Hematopoietic multipotent progenitor cell treated with erythropoietin and hydrocortisone succinate and interleukin-3 and kit ligand, for 15 days (in vitro differentiated cells): ENCODE measurements around the gene ACRBP.
A peak's percentile ranks its signal among the peaks of the same experiment; 100 is the strongest.

Experiments
- DNase-seq: peaks from one replicate; pipeline ENCODE4 v3.0.0-alpha.2; 2015; ENCODE audit warnings: low spot score

The ACRBP gene

DNA sequence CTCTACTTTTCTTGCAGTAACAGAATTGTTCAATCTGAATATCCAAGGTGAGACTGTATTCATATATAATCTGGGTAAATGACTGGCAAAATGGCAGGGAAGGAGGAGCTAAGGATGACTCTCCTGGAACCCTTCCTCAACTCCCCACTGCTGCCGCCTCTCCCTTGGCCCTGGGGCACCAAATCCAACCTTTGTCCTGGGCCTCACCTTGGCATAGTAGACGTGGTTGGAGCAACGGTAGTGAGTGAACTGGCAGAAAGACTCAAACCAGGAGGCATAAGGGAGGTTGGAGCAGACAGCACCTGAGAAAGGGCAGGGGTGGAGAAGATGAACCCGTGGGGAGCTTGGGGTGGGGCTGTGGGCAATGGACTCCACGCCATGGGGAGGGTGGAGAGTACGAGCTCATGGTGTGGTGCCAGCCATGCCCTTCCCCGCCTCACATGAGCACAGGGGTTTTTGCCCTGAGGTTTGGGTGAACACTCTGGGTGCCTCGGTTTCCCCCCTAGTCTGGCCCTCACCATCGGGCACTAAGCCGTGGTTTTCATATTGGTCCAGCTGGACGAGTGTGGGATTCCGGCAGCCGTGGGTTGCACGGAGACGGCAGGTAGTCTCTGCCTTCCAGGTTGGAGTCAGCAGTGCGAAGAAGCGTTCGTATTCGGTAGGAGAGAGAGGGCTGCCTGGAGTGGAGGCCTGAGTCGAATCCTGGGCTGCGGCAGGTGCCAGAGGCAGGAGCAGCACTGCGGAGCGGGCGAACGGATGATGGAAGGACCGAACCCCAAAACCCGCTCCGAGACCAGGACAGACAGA is 753 bp downstream of the ACRBP start:
- DNase-seq: no peak

- DNase-seq: no peak
These were observed 2.3 kb downstream of the ACRBP start for GRCh38 chr12:6644903-6645302.

DNA sequence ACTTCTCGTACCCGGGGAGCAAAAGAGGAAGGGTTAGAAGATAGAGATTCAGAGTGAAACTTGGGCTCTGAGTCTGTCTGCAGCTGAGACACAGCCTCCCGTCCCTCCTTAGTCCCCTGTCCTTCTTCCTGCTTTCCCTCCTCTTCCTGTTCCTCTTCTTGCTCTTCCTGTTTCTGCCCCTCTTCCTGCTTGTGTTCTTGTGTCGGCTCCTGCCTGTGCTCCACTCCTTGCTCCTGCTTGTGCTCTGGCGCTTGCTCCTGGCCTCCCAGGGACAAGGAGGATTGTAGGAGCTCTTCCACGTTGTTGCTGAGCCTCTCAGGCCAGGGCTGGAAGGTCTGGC is 3.0 kb downstream of the ACRBP start:
- DNase-seq: no peak

- no peak for DNase-seq
These were observed 3.5 kb downstream of the ACRBP start for GRCh38 chr12:6643569-6644256.

DNA sequence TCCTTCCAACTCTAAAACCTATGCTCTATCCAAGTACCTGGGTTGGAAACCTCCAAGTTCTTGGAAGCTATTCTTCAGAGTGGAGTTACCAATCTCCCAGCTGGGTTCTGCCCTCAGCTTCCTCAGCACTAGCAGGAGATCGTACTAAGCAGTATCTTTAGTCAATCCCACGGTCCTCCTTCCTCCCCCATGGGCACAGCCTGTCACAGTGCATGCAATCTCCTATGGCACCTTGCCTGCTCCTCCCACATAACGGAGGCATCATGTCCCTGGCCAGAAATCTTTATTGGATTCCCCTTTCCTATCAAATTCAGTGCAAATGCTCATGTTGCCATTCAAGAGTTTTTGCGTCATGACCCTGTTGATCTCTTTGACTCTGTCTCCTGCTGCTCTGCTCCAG is 6.1 kb downstream of the ACRBP start:
- DNase-seq: no peak

GRCh38 chr12:6640497-6640896 is 6.7 kb downstream of the ACRBP start:
- DNase-seq: no peak

- no peak for DNase-seq
These were observed 8.0 kb downstream of the ACRBP start for GRCh38 chr12:6639151-6639801.

DNA sequence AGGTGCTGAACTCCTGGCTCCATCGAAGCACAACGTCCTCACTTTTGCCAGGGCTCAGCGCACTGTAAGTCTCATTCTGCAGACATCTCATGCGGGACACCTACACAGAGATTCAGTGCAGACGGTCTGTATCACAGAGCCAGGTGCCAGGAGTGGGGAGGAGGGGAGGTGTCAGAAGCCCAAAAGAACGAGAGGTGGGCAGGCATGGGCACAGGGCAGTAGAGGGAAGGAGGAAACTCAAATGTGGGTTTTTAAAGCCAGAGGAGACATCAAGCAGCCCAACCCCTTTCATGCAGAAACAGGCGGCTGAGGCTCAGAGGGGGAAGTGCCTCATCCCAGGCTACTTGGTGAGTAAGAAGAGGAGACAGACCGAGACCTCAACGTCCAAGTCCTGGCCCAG is 8.9 kb downstream of the ACRBP start:
- no peak for DNase-seq

DNA sequence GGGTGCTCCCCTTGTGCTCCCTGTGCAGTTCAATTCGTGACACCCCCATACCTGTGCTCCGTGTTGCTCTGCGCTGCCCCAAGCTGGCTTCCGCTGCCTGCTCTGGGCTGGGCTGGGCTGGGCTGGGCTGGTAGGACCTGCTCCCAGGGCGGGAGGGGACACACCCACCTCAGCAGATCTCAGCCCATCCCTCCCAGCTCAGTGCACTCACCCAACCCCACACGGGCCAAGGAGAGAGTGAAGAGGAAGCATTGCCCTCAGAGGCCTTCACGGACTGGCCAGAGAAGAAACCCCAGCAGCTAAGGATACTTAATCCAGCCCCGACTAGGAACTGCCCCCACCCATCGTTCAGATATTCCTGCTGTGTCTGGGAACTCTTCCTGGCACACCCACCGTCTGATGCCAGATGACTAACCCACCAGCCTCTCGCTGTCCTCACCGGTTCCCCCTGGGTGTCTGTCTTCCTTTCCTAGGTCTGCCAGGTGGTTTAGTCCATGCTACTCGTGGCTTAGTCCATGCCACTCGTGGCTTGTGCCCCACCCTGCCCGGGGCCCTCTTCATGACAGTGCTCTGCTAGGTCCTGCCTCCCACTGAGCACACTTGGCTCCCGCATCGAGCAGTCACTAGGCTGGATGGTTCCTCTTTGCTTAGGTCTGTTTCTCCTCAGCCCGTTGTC is 11.2 kb downstream of the ACRBP start, which contains the start of gene LPAR5:
LPAR5 (minus strand) TSS at position 104 of the 676 bp plus-strand sequence. CDS start 14,711 bp downstream, outside the sequence.
- peak; percentile 75 for DNase-seq

DNA sequence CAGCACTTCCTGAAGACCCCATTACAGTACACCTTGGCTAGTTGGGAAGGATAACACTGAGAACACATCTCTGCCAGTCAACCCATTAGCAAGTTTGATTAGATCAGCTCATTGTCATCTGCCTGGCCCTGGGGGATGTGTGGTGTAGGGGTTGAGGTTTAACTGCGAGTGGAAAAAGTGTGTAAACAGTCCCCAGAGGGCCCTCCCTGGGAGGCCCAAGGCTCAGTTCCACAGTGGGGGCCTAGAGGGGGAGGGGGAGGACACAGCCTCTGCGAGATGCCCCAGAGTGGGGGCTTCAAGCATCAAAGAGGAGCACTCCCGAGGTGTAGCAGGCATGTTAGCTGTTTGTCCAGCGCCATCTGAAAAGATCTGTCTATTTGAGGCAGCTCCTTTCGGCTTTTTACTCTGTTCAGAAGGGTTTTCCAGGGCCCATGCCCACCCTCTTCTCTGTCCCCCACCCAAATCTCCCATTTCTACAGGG is 11.8 kb downstream of the ACRBP start:
- DNase-seq: no peak

DNA sequence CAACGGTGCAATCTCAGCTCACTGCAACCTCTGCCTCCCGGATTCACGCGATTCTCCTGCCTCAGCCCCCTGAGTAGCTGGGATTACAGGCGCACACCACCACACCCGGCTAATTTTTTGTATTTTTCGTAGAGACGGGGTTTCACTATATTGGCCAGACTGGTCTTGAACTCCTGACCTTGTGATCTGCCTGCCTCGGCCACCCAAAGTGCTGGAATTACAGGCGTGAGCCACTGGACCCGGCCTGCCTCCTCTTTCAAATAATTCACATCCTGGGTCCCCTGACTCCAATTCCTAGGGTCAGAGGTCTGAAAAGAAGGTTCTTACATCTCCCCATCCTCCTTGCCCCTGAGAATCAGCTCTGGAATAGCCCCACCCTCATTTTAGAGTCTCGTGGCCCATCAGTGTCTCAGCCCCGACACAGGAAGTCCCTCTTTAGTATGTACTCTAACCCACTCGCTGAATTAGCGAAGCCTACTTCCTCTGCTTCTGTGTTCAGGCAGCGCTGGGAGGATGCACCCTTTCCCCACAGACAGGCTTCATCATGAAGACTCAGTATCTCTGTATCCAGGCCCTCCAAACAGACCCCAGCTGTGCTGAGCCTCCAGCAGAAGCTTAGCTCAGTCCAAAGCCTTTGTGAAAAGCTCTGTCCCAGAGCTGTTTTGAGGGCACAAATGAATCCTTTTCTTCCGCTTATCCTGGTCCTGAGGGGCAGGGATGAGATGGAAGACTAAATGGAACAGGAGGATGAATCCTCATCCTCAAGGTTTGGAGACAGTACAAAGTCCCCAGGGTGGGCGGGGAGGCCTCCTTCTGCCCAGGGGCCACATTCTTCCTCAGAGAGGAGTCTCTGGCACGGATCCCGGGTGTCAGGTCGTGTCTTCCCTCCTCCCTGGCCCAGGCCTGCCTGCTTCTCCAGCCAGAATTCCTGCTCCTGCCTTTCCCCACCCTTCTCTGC is 14.9 kb downstream of the ACRBP start:
- DNase-seq: no peak

DNA sequence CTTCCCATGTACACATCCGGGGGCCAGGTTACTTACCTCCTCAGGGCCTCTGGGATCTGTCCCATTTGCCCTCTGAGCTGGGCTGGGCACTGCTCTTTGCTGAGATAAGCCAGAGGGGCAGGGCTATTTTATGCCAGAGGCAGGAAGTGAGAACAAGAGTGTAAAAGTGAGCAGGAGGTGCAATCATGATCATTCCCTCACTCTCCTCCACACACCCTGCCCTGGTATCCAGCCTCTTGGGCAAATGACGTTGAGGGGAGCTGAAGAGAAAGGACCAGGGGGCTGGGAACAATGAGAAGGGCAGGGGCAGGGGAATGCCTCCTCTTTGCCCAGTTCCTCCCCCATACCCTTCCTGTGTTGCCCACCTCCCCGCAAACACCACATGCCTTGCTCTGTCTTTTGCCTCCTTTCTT is 15.7 kb downstream of the ACRBP start:
- DNase-seq: no peak

- no peak for DNase-seq
These were observed 16.5 kb downstream of the ACRBP start for GRCh38 chr12:6630736-6631135.

DNA sequence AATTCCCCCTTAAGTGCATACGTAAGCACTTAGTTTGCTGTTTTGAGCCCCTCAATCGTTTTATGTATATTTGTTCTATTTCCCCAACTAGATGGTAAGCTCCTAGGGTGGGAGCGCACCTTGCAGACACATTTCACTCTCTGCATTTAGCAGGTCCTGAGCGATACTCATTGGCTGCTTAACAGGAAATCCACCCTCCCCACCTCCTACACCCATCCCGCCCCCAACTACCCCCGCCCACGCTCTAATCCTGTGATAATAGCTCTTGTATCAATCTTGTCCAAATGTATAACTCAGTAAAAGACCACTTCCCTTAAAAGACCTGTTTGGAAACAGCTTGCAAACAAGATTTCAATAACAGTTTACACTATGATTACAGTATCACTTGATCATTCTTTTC is 19.6 kb downstream of the ACRBP start:
- DNase-seq: no peak

DNA sequence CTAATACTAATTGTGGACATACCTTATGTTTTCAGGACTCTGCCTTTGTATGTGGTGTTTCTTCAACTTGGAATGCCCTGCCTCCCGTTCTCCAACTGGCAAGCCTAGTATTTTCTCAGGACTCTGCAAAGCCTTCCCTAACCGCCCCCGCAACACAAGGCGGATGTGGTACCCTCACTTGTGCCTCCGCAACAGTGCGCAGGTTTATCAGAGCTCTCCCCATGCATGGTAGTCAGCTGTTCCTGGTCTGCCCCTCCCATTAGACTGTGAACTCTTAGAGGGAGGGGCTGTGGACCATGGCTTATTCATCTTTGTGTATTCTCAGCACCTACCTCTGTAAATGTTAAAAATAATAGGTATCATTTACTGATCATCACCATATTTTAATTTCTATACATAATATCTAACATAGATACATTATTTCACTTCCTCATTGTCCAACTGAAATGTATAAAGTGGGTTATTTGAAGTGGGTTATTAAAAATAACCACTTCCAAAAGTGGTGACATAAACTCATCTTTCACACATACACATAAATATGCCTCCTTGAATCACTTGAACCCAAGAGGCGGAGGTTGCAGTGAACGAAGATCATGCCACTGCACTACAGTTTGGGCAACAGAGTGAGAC is 20.5 kb downstream of the ACRBP start:
- no peak for DNase-seq

DNA sequence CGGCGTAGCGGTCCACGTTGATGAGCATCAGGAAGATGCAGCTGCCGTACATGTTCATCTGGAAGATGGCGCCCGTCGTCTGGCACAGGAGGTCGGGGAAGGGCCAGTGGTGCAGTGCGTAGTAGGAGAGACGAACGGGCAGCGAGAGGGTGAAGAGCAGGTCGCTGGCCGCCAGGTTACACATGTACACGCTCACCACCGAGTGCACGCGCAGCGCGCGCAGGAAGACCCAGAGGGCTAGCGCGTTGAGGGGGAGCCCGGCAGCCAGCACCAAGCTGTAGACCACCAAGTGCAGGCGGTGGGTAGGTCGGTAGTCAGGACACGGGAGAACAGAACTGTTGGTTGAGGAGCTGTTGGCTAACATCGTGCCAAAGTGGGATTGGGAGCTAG is 26.4 kb downstream of the ACRBP start:
- no peak for DNase-seq

- DNase-seq: no peak
These were observed 26.9 kb downstream of the ACRBP start for GRCh38 chr12:6620137-6620884.

DNA sequence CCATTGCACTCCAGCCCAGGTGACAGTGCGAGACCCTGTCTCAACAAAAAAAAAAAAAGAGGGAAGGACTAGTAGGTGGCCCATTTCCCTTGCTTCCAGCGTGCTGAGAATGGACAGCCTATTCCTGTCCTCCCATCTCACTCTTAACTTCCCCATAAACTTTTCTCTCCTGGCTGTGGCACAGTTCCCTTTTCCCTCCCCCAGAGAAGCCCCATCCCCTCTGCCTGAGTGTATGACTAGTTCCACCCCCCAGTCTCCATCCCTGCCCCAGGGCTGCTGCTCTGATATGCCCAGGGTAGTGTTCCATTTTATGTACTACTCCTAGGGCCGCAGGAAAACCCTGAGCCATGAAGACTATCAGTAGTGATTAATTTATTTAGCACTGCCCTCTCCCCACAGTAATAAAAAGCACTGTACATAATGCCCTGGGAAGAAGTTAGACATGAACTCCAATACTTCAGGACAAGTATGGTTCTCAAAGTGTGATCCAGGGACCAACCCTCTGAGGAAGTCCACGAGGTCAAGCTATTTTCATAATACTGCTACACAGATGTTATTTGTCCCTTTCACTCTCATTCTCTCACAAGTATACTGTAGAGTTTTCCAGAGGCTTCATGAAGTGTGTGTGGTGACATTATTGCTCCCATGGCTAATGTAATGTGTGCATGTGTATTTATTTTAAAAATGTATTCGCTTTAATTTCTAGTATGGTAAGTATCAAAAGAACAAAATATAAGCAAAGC is 28.6 kb downstream of the ACRBP start:
- no peak for DNase-seq

DNA sequence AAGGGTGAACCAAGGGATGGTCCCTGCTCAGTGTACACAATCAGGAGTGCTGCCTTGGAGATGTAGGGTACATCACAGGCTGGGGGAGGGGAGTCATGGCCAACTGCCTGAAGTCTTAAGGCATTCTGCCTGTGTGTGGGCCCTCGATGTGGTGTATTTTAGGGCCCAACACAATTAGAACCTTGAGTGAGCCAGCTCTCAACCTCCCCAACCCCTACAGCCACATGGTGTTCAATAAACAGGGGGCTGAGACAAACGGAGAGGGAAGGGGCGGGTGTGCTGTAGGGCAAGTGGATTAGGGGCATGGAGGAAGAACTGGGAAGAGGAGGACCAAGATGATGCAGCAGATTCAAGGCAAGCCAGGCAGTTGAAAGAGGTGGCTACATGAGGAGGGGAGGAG is 31.4 kb downstream of the ACRBP start:
- DNase-seq: no peak
